ENCODE results near the gene SHROOM1.

The SHROOM1 gene

GRCh38 chr5:132872788-132873118 is 42.3 kb upstream of the SHROOM1 start:
- TF ChIP-seq NFIC (IDR thresholded peaks at IDR 0.05) (no peak), FOXM1 (IDR thresholded peaks at IDR 0.05; ENCODE audit: borderline replicate concordance, low read depth) (no peak), CEBPB (IDR thresholded peaks at IDR 0.05) (no peak), ZBTB7A (IDR thresholded peaks at IDR 0.05; ENCODE audit: low read depth) (no peak), EP300 (IDR thresholded peaks at IDR 0.05; ENCODE audit: borderline replicate concordance) (no peak)

GRCh38 chr5:132871459-132872284 is 41.2 kb upstream of the SHROOM1 start:
- TF ChIP-seq CEBPB (IDR thresholded peaks at IDR 0.05) (no peak), REST (IDR thresholded peaks at IDR 0.05; ENCODE audit: low read depth) (no peak), NFIC (IDR thresholded peaks at IDR 0.05) (no peak), YY1 (IDR thresholded peaks at IDR 0.05; ENCODE audit: low read depth) (no peak), EP300 (IDR thresholded peaks at IDR 0.05; ENCODE audit: borderline replicate concordance) (no peak), TCF12 (IDR thresholded peaks at IDR 0.05; ENCODE audit: low read depth) (no peak), FOXM1 (IDR thresholded peaks at IDR 0.05; ENCODE audit: borderline replicate concordance, low read depth) (no peak), ZBTB7A (IDR thresholded peaks at IDR 0.05; ENCODE audit: low read depth) (no peak), MAX (IDR thresholded peaks at IDR 0.05) (no peak), TAF1 (IDR thresholded peaks at IDR 0.05; ENCODE audit: low read depth) (no peak), USF1 (IDR thresholded peaks at IDR 0.05) (no peak), CREB1 (IDR thresholded peaks at IDR 0.05; ENCODE audit: low read depth) (no peak), EGR1 (IDR thresholded peaks at IDR 0.05) (no peak)

GRCh38 chr5:132870801-132871200 is 40.4 kb upstream of the SHROOM1 start:
- TF ChIP-seq CREB1 (IDR thresholded peaks at IDR 0.05; ENCODE audit: low read depth) (no peak), ZBTB7A (IDR thresholded peaks at IDR 0.05; ENCODE audit: low read depth) (no peak), USF1 (IDR thresholded peaks at IDR 0.05) (no peak), REST (IDR thresholded peaks at IDR 0.05; ENCODE audit: low read depth) (no peak), NFIC (IDR thresholded peaks at IDR 0.05) (no peak), TAF1 (IDR thresholded peaks at IDR 0.05; ENCODE audit: low read depth) (no peak), TCF12 (IDR thresholded peaks at IDR 0.05; ENCODE audit: low read depth) (no peak), MAX (IDR thresholded peaks at IDR 0.05) (no peak), TEAD4 (IDR thresholded peaks at IDR 0.05) (no peak), EP300 (IDR thresholded peaks at IDR 0.05; ENCODE audit: borderline replicate concordance) (no peak), EGR1 (IDR thresholded peaks at IDR 0.05) (no peak), YY1 (IDR thresholded peaks at IDR 0.05; ENCODE audit: low read depth) (no peak), FOXM1 (IDR thresholded peaks at IDR 0.05; ENCODE audit: borderline replicate concordance, low read depth) (no peak), RAD21 (IDR thresholded peaks at IDR 0.05; ENCODE audit: low read depth) (no peak)

- TF ChIP-seq TCF12 (IDR thresholded peaks at IDR 0.05; ENCODE audit: low read depth): no peak
- TF ChIP-seq EP300 (IDR thresholded peaks at IDR 0.05; ENCODE audit: borderline replicate concordance): no peak
- TF ChIP-seq MAX (IDR thresholded peaks at IDR 0.05): no peak
- no peak for TF ChIP-seq USF1 (IDR thresholded peaks at IDR 0.05)
- TF ChIP-seq YY1 (IDR thresholded peaks at IDR 0.05; ENCODE audit: low read depth): no peak
- no peak for TF ChIP-seq FOXM1 (IDR thresholded peaks at IDR 0.05; ENCODE audit: borderline replicate concordance, low read depth)
- TF ChIP-seq TAF1 (IDR thresholded peaks at IDR 0.05; ENCODE audit: low read depth): no peak
- TF ChIP-seq CEBPB (IDR thresholded peaks at IDR 0.05): no peak
- no peak for TF ChIP-seq RAD21 (IDR thresholded peaks at IDR 0.05; ENCODE audit: low read depth)
- TF ChIP-seq REST (IDR thresholded peaks at IDR 0.05; ENCODE audit: low read depth): no peak
- no peak for TF ChIP-seq TEAD4 (IDR thresholded peaks at IDR 0.05)
- no peak for TF ChIP-seq CREB1 (IDR thresholded peaks at IDR 0.05; ENCODE audit: low read depth)
Measured at GRCh38 chr5:132868754-132869153, 38.3 kb upstream of the SHROOM1 start.

Data from Ishikawa (cell line).